ENCODE data around the gene PADI2.

GRCh38 chr1:17149771-17150170, 30.5 kb upstream of the PADI2 start:
- TF ChIP-seq CTCF (IDR thresholded peaks at IDR 0.05) (no peak), POLR2A (IDR thresholded peaks at IDR 0.05) (no peak)
